ENCODE data around the gene CTCFL. TPM values are rescaled to one million over a fixed set of nuclear protein-coding genes. Genes with fewer than 3 reads are reported as not detected.
"Not testable (repeated sequence)": the region's sequence is repeated elsewhere in the genome, so short reads cannot be mapped to it uniquely, and the experiment has no call there.

The CTCFL gene
- total RNA-seq, 1 experiment from 2014 or later = not detected

DNA sequence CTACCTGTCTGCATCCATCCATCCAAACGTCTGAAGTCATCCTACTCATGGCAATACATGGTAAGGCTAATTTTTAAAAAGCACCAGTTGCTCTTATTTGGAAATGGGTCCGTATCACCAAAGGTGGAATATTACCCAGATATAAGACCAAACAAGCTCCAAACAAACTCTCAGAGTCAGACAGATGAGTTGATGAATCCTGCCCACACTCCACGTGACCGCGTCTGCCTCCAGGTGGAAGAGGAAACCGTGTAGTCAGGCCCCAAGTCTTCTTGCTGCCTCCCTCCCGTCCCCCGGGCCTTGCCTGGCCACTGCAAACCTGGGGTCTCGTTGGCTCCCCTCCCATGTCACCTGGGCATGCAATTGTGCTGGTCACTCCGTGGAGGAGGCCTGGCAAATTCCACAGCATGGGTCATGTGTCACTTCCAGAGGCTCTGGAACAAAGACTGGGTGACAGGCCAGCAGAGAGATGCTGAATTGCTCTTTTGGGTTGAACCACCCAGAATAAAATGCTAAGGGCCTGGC lies 31.8 kb downstream of the CTCFL start:
- peaks cover 10% of the 10 kb centered on the region; the same call in 1 of the 2 replicates for H3K27me3 ChIP-seq (ENCODE audit: insufficient read depth, low read depth)
- H3K27ac ChIP-seq = no peak overlapping the region
- no peaks in the 10 kb centered on the region for H3K9me3 ChIP-seq (ENCODE audit: insufficient read depth, low read depth)
- H3K79me2 ChIP-seq (ENCODE audit: low read depth) = no peaks in the 10 kb centered on the region
- no peaks in the 10 kb centered on the region for H4K20me1 ChIP-seq (ENCODE audit: insufficient read depth)
- peaks cover 6% of the 10 kb centered on the region; the same call in 1 of the 2 replicates for H3K4me1 ChIP-seq (replicated peaks; ENCODE audit: insufficient read depth)
- BruUV-seq (replicated peaks) = no TSS peak
- DNase-seq = no peak
- ChIA-PET POLR2A (ENCODE audit: unreplicated experiment) (interaction anchor here (0.7 kb wide), 1 partner anchor 200 kb away, joined by 3 read pairs; no protein-coding TSS in a partner anchor), CTCF (interaction anchor here (0.6 kb wide), 2 partner anchors 22 to 96 kb away, joined by 3 to 4 read pairs; no protein-coding TSS in a partner anchor)
- H3F3A ChIP-seq (ENCODE audit: insufficient read depth, low read depth) = no peaks in the 10 kb centered on the region
- no peaks in the 10 kb centered on the region for H3K9me2 ChIP-seq (ENCODE audit: insufficient read depth)
- H2AFZ ChIP-seq = no peak overlapping the region
- intact Hi-C loops (cut with micrococcal nuclease; ENCODE audit: unreplicated experiment) = no loop called here
- no peak for TF ChIP-seq EZH2 (IDR thresholded peaks at IDR 0.05; ENCODE audit: low read depth)
- TF ChIP-seq, protein P1, sequence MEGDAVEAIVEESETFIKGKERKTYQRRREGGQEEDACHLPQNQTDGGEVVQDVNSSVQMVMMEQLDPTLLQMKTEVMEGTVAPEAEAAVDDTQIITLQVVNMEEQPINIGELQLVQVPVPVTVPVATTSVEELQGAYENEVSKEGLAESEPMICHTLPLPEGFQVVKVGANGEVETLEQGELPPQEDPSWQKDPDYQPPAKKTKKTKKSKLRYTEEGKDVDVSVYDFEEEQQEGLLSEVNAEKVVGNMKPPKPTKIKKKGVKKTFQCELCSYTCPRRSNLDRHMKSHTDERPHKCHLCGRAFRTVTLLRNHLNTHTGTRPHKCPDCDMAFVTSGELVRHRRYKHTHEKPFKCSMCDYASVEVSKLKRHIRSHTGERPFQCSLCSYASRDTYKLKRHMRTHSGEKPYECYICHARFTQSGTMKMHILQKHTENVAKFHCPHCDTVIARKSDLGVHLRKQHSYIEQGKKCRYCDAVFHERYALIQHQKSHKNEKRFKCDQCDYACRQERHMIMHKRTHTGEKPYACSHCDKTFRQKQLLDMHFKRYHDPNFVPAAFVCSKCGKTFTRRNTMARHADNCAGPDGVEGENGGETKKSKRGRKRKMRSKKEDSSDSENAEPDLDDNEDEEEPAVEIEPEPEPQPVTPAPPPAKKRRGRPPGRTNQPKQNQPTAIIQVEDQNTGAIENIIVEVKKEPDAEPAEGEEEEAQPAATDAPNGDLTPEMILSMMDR (conservative IDR thresholded peaks at IDR 0.05) = no peak
- H3K4me3 ChIP-seq = no peak overlapping the region
- no peak overlapping the region for H3K4me2 ChIP-seq
- H3K36me3 ChIP-seq (ENCODE audit: low read depth) = no peaks in the 10 kb centered on the region

DNA sequence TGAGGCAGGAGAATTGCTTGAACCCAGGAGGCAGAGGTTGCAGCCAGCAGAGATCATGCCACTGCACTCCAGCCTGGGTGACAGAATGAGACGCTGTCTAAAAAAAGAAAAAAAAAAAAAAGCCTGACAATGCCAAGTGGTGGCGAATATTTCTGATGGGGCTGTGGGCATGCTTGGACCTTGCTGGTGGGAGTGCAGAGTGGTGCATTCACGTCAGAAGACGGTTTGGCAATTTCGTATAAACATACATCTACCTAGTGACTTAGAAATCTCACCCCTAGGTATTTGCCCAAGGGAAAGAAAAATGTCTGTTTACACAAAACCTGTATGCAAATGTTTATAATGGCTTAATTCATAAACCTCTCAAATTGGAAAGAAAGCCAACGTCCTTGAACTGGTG lies 33.6 kb downstream of the CTCFL start:
- Histone ChIP-seq H2AFZ (no peak overlapping the region), H4K20me1 (ENCODE audit: insufficient read depth) (no peaks in the 10 kb centered on the region), H3K4me3 (no peak overlapping the region), H3K27ac (no peak overlapping the region), H3K36me3 (ENCODE audit: low read depth) (no peaks in the 10 kb centered on the region), H3K9me2 (ENCODE audit: insufficient read depth) (peaks cover 1% of the 10 kb centered on the region; the same call in 1 of the 2 replicates), H3K4me1 (replicated peaks; ENCODE audit: insufficient read depth) (peaks cover 6% of the 10 kb centered on the region; the same call in 1 of the 2 replicates), H3F3A (ENCODE audit: insufficient read depth, low read depth) (no peaks in the 10 kb centered on the region), H3K27me3 (ENCODE audit: insufficient read depth, low read depth) (peaks cover 14% of the 10 kb centered on the region; the same call in 1 of the 2 replicates), H3K9me3 (ENCODE audit: insufficient read depth, low read depth) (no peaks in the 10 kb centered on the region), H3K79me2 (ENCODE audit: low read depth) (no peaks in the 10 kb centered on the region), H3K4me2 (no peak overlapping the region)
- ChIA-PET POLR2A (ENCODE audit: unreplicated experiment) (no interaction called here), CTCF (no interaction called here)
- TF ChIP-seq, protein P1 (conservative IDR thresholded peaks at IDR 0.05) = no peak
- no peak for TF ChIP-seq EZH2 (IDR thresholded peaks at IDR 0.05; ENCODE audit: low read depth)
- DNase-seq = no peak
- BruUV-seq (replicated peaks) = no TSS peak
- intact Hi-C loops (cut with micrococcal nuclease; ENCODE audit: unreplicated experiment) = no loop called here

DNA sequence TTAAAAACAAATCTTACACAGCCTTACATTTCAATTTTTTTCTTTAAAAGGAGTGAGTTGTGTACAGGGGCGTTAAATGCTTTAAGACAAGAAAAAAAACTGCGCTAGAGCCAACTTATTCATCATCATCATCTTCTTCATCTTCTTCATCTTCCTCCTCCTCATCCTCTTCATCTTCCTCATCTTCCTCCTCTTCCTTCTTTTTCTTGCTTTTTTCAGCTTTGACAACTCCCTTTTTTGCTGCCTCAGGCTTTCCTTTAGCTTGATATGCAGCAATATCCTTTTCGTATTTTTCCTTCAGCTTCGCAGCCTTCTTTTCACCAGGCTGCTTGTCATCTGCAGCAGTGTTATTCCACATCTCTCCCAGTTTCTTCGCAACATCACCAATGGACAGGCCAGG lies 36.7 kb downstream of the CTCFL start:
- POLR2A ChIA-PET (ENCODE audit: unreplicated experiment) = not testable (repeated sequence)

DNA sequence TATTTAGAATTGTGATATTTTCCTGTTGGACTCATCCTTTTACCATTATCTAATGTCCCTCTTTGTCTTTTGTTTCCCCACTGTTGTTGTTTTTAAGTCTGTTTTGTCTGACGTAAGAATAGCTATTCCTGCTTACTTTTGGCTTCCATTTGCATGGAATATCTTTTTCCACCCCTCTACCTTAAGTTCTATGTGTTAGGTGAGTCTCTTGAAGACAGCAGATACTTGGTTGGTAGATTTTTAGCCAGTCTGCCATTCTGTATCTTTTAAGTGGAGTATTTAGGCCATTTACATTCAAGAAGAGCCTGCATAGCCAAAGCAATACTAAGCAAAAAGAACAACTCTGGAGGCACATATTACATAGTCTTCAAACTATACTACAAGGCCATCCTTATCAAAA lies 39.2 kb downstream of the CTCFL start:
- Histone ChIP-seq H3K36me3 (ENCODE audit: low read depth) (no peaks in the 10 kb centered on the region), H3K4me3 (no peak overlapping the region), H3F3A (ENCODE audit: insufficient read depth, low read depth) (no peaks in the 10 kb centered on the region), H3K27me3 (ENCODE audit: insufficient read depth, low read depth) (peaks cover 44% of the 10 kb centered on the region), H3K9me2 (ENCODE audit: insufficient read depth) (peaks cover 5% of the 10 kb centered on the region; the same call in 1 of the 2 replicates), H3K4me1 (replicated peaks; ENCODE audit: insufficient read depth) (no peaks in the 10 kb centered on the region), H3K9me3 (ENCODE audit: insufficient read depth, low read depth) (no peaks in the 10 kb centered on the region), H3K4me2 (no peak overlapping the region), H3K79me2 (ENCODE audit: low read depth) (no peaks in the 10 kb centered on the region), H4K20me1 (ENCODE audit: insufficient read depth) (no peaks in the 10 kb centered on the region), H2AFZ (no peak overlapping the region), H3K27ac (no peak overlapping the region)
- BruUV-seq (replicated peaks) = no TSS peak
- no peak for TF ChIP-seq EZH2 (IDR thresholded peaks at IDR 0.05; ENCODE audit: low read depth)
- TF ChIP-seq, protein P1 (conservative IDR thresholded peaks at IDR 0.05) = no peak
- CTCF ChIA-PET = interaction anchor here (0.6 kb wide), 1 partner anchor 10 kb away, joined by 3 read pairs; no protein-coding TSS in a partner anchor
- POLR2A ChIA-PET (ENCODE audit: unreplicated experiment) = no interaction called here
- intact Hi-C loops (cut with micrococcal nuclease; ENCODE audit: unreplicated experiment) = no loop called here
- DNase-seq = no peak

More for the DNA sequence above, 36.7 kb downstream of the CTCFL start:
- H3K27ac ChIP-seq; DNase-seq; H3K4me1 ChIP-seq (replicated peaks; ENCODE audit: insufficient read depth); H3K79me2 ChIP-seq (ENCODE audit: low read depth); BruUV-seq (replicated peaks); H2AFZ ChIP-seq; H4K20me1 ChIP-seq (ENCODE audit: insufficient read depth); H3K4me3 ChIP-seq; intact Hi-C loops (cut with micrococcal nuclease; ENCODE audit: unreplicated experiment); H3K9me2 ChIP-seq (ENCODE audit: insufficient read depth); H3K9me3 ChIP-seq (ENCODE audit: insufficient read depth, low read depth); H3K4me2 ChIP-seq; H3K36me3 ChIP-seq (ENCODE audit: low read depth); CTCF ChIA-PET; H3F3A ChIP-seq (ENCODE audit: insufficient read depth, low read depth): not testable (repeated sequence)
- H3K27me3 ChIP-seq (ENCODE audit: insufficient read depth, low read depth) = peaks cover 36% of the 10 kb centered on the region
